ENCODE results near the gene GIGYF2.

Gene GIGYF2

DNA sequence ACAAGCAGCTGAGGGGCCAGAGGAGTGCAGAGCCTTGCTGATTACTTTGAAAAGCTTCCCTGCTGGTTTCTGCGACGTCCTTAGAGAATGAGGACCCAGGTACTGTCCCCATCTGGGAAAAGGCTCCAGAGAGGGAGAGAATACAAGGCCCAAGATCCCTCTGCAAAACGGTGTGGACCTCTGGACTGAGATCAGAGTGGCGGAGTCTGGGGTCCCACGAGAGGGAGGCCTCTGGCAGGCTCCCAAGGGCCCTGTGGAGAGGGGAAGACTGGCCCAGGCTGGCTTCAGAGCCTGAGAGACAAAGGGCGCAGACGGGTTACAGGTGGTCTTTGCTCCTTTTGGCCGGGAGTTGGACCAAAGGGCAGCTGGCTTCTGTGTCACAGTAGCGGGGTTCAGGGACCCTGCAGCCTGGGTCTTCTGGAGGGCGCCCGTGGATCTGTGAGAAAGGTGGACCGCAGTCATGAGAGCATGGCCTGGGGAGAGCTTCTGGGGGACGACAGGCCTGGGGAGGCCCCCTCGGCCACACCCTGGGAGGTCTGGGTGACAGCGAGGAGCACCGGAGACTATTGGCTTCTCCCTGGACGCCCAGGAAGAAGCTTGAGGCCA lies 173.7 kb downstream of the GIGYF2 start:
- DNase-seq: no peak

DNA sequence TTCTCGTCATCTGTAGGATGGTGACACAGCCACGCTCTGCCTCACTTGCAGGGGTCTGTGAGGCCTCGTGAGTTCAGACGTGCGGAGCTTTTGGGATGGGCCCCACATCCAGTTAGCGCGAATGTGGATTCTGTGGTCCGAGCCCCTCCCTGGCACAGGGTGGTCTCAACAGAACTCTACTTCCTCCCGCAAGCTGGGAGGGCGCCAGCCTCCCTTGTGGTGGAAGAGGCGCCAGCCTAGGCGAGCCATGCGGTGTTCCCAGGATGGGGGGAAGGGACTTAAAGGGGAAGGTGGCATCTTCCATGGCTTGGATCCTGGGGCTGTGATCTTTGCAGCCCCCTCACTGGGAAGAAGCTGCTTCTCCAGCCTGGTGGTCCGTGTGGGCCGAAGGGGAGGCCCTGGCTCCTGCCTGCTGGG lies 174.3 kb downstream of the GIGYF2 start:
- no peak for DNase-seq

DNA sequence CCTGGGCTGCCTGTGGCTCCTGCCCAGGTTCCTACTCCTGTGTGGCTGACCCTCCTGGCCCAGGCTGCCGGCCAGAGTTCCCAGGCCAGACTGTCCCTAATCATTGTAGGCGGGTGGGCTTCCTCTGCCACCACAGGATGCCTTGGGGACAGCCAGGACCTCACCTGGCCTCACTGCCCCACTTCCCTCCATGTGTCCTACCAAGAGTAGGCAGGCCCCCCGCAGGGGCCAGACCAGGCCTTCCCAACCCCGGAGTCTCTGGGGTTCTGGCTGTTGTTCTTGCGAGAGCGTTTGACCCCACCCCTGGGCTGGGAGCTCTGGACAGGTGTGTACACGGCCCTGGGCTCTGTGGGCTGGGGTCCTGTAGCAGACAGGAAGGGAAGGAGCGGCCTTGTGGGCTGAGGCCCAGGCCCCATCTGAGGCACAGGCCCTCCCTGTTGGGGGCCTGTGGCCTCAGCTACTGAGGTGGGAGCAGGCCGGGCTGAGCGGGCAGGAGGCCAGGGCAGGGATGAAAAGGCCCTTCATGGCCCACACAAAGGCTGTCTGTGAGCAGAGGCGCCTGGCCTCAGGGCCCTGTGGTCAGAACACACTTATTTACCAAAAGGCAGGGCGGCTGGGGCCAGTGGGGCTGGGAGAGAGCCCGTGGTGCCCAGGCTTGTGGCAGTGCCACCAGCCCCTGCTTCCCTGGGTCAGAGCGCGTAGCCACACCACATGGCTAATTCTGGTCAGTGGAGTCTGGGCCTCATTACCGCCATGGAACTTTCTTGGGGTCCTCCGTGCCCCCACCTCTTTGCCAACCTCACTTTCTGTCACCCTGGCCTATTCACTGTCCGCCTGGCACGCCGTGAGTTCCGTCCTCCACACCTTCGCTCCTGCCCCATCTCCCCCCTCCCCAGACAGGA lies 175.0 kb downstream of the GIGYF2 start:
- no peak for DNase-seq

DNA sequence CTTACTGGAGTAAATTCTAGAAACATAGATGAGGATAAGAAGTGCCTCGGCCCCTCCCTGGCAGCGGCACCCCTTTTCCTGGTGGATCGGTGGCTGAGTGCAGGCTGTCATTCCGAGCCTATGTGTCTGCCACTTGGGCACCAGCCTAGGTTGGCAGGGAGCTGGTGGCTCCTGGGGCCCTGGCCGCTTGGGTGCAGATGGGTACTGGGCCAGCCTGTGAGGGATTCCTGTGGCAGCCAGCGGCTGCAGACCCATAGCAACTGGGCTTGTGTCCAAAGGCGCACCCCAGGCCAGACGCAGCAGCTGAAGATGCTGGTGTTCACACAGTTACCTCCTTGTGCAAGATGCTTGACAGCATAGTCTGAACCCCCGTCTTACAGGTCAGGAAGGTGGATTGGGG lies 175.7 kb downstream of the GIGYF2 start:
- DNase-seq: no peak

DNA sequence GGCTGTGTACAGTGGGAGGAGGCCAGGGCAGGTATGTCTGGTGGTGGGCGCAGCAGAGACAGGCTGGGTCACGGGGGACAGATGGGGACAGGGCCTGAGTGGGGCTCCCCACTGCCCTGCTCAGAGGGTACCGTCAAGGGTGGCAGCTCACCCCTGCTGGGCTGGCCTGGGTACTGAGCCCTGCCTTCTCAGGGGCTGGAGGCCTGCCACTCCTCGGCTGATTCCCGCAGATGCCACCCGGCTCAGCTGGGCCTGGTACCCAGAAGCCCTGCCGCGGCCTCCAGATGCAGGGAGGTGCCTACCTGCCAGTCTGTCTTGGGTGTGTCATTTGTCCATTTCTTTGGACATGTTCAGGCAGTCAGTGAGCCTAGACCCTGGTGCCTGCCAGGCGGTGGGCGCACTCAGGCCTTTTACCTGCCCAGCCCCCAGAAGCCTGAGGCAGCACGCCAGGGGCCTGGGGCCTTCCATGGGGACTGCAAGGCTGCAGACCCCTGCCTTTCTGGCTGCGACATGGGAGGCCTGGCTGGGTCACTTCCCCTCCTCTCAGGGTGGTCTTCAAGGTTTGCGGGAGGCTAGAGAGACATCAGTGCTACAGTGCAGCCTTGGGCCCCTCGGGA lies 176.3 kb downstream of the GIGYF2 start:
- no peak for DNase-seq

DNA sequence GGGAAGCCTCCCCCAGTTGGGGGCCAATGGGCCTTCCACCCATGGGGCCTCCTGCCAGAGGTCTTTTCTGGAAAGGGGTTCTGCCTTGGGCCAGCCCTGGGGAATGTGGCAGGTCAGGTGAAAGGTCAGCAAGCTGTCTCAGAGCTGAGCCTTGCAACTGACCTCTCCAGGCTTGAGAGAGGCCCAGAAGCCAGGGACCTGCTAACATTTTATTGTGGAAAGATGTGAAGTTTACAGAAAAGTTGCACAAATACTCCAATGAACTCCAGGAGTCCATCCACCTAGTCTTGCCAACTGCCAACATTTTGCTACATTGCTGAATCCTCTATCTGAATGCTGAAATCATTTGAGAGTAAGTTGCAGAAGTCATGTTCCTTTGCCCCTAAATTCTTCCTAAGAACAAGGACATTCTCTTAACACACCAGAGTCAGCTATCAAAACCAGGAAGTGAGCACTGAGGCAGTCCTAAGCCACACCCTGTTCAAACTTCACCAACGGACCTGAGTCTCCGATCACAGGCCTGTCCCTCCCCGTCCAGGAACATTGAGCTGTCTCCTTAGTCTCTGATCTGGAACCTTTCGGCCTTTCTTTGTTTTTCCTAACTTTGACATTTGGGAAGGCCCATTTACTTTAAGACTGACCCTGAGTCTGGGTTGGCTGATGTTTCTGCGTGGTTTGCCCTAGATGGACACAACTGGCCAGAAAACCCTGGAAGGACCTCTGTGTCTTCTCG lies 176.9 kb downstream of the GIGYF2 start:
- no peak for DNase-seq

DNA sequence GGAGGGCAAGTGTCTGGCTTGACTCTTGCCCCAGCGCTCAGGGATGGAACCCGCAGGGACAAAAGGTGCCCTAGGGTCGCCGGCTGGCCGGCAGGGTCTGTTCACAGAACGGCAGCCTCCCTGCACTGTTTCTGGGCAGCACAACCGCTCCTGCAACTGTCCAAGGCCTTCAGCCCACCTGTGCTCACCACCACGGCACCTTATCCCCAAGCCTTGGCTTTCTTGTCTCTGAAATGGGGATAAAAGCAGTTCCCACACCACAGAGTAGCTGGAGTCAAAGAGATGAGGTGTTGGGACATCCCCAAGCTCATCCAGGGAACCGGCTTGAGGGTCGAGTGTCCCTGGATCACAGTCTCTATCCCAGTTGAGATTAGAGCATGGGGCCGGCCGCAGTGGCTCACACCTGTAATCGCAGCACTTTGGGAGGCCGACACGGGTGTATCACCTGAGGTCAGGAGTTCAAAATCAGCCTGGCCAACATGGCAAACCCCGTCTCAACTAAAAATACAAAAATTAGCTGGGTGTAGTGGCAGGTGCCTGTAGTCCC lies 177.6 kb downstream of the GIGYF2 start:
- DNase-seq: no peak

DNA sequence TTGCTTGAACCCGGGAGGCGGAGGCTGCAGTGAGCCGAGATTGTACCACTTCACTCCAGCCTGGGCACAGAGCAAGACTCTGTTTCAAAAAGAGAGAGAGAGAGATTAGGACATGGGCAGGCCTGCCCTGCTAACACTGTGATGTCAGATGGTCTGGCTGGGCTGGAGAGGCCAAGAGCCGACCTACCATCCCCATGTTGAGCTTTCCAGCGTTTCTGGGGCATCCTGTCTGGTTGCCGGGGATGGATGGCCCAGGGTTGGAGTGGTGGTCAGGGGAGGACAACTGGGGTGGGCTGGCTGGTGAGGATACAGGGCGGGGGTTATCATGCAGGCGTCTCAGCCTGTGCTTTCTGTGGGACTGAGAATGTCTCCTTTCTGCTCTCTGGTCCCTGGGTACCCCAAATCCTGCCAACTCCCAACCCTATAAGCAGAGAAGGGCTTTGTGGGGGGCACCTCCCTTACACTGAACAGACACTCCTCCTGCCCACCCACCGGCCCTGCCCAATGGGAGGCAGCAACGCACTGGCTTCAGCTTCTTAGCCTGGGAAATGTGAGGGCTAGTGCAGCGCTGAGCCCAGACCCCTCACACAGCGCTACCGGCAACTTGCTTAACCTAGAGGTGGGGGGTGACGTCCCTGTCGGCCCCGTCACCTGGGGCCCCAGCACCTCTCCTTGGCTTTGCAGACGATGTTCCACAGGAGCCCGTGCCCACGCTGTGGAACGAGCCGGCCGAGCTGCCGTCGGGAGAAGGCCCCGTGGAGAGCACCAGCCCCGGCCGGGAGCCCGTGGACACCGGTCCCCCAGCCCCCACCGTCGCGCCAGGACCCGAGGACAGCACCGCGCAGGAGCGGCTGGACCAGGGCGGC lies 178.4 kb downstream of the GIGYF2 start:
- no peak for DNase-seq

DNA sequence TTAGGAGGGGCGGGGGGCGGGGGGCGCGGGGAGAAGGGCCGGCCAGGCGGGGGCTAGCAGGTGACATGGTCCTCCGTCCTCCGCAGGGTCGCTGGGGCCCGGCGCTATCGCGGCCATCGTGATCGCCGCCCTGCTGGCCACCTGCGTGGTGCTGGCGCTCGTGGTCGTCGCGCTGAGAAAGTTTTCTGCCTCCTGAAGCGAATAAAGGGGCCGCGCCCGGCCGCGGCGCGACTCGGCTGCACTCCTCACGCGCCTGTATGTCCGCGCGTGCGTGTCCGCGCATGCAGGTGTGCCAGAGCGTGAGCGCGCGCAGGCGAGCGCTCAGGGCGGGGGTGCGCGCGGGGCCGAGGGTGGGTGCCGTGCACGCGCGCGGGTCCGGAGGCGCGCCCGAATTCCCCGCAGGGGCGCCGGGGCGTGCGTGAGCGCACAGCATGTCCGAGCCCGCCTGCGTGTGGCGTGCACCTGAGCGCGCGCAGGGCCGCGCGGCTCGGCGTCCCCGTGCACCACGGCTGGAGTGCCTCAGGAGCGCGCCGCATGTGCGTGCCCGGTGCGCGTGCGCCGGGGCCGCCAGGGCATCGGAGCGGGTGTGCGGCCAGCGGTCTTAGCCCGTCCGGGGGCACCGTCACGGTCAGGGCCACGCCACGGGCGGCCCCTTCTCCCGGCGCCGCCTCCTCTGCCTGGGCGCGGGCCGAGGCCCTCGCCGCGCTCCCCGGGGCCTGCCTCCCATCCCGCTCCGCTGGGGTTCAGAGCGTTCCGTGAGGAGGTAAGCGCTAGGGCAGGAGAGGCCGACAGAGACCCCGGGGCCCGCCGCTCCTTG lies 179.2 kb downstream of the GIGYF2 start:
- no peak for DNase-seq

DNA sequence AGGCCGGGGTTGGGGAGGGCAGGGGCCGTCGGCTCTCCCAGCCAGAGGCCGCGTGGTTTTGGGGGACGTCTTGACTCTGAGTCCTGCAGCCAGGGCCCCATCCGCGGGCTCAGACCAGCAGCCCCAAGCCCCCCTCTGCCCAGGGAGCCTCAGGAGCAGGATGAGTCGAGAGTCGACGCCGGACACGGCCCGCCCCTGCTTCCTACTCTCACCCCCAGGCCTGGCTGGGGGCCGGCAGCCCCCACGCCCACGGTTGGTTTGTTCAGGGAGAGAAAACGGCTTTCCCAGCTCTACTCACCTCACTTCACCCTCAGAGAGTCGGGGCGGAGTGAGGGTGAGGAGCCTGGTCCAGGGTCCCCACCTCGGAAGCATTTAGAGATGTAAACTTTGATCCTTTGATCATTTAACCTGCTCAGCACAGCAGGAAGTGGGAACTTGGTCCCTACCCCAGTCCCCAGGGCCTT lies 179.9 kb downstream of the GIGYF2 start:
- no peak for DNase-seq

DNA sequence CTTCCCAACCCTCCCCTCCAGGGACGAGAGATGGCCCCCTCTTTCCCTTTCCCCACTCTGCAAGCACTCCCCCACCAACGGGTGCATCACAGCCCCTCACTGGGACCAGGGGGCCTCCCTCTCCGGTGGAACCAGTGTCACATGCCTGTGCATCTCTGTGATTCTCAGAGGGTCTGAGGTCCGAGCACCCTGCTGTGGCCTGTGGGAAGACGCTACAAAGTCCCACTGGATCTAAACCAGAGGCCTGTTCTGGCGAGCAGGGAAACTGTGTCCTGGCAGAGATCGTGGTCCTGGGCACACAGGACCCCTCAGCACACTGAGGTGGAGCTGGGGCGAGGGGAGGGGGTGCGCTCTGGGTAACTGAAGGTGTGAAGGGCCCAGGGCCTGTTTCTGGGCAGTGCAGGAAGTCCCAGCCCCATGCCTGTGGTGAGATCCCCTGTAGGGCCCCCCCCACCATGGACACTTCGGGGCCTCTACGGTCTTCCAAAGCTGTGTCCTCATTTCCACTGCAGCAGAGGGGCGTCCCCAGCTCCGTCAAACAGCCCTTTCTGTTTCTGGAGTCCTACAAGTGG lies 180.9 kb downstream of the GIGYF2 start:
- no peak for DNase-seq

DNA sequence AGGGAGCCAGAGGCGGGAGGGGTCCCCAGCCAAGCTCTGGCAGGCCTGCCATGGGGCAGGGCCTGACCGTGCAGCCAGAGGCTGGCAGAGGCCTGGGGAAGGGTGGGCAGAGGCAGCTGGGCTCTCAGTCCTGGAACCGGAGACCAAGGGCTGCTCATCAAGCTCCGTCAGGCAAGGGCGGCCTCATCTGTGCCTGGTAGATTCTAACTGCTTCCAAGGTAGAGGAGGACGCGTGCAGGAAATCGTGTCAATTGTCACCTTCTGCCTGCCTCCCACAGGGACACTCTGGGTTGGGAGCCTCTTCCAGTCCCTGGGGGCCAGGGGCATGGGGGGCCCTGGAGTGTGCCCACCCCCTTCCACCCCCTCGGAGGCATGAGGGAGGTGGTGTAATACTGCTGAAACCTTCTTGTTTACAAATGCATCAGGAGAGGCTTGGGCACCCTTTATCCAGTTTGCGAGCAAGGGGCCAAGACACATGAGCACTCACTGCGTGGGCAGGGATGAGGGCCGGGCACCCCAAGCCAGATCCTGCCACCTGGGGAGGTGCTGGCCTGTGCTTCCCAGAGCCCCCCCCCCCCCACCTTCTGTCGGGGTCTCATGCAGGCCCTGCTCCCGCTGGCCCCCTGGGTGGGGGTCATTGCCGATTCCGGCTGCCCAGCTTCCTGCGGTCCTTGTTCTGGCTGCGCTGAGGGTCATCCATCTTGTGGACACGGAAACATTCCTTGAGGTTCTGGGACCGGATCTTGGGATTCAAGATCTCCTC lies 181.9 kb downstream of the GIGYF2 start:
- no peak for DNase-seq

DNA sequence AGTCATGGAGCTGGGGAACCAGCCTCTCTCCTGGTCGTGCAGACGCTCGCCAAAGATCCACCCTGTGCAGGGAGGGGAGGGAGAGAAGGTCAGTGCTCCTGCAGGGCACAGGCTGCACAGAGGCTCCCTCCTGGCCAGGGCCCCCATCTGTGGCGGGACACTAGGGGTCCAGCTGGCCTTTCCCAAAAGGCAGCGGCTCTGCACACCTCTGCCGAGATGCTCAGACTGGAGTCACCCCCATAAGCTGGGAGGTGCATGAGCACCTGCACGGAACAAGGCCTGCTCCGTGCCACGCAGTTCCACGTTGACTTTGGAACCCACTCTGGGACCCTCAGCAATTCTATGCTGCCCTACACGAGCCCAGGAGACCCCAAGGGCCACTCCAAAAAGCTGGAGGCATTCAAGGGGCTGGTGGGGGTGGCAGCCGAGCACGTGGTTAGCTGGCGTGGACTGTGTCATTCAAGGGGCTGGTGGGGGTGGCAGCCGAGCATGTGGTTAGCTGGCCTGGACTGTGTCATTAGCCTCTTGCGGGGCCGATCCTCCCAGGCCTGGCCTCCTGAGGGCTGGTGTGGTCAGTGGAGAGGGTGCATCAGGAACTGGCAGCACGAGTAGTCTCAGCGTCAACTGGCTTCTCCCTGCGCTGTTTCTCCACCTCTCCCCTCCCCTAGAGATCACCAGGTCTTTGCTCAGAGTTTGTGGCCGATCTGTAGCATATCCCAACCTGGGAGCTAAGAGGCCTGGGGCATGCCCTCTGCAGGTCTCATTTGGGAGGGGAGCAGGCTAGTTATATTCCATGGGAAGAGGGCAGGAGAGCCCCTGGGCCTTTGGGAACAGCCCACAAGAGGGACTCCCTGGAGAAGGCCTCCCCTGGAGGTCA lies 182.7 kb downstream of the GIGYF2 start:
- DNase-seq: no peak

DNA sequence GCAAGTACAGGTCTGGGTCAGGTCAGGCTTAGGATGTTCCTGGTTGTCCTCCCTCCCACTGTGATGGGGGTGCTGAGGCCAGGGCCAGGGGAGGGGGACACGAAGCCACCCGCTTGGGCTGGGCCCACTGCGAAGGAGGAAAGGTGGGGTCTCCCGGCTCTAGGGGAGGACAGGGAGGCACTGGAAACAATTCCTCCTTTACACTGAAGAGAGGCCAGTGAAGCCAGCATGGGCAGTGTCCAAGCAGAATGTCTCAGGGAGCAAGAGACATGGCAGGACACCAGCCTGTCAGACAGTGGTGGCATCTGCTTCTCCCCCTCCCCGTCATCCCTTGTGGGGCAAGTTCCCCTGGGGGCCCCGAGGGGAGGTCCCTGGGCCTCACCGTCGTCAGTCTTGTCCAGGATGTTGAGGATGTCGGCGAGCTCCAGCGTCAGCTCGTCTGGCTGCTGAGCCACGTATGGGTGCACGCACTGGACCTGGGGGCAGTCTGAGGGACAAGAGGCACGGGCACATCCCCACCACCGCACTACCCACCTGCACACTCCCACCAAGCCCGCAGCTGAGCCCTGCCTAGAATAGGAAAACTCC lies 183.7 kb downstream of the GIGYF2 start:
- no peak for DNase-seq

DNA sequence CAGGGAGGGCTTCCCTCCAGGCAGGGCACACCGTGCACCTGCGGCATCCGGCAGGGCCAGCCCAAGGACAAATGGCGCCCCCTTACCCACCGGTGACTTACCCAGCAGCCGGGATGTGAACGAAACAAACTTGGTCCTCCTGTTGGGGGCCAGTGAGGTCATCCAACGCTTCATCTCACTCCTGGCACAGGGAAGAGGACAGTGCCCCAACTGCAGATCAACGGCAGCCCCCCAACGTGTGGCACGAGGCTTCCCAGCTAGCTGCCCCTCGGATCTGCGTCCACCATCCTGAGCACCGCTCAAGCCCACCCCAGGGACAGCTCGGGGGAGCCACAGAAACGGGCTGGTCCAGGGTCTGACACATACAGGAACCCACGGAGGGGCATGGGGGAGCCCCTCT lies 185.0 kb downstream of the GIGYF2 start:
- no peak for DNase-seq

DNA sequence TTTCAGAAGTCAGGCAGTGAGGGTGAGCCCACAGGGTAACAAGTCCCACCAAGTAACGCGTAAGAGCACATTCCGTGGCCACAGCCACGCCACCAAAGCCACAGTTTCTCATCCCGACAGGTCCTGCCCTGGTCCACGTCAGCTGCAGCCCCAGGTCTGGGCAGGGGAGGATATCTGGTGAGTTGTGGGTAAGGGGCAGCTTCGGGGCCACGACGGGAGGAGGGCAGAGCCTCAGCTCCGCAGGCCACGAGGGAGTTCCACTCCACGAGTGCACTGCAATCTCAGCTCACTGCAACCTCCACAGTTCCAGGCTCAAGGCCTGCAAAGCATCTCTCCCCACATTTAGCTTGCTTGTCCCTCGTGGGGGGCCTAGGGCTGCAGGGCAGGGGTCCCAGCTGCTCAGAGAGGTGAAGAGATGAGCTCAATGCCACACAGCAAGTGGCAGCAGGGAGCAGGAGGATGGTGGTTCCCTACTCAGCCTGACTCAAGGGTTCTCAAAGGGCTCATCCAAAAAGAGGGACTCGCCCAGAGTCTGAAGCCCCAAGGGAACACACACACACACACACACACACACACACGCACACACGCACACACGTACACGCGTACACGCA lies 185.5 kb downstream of the GIGYF2 start:
- DNase-seq: no peak

DNA sequence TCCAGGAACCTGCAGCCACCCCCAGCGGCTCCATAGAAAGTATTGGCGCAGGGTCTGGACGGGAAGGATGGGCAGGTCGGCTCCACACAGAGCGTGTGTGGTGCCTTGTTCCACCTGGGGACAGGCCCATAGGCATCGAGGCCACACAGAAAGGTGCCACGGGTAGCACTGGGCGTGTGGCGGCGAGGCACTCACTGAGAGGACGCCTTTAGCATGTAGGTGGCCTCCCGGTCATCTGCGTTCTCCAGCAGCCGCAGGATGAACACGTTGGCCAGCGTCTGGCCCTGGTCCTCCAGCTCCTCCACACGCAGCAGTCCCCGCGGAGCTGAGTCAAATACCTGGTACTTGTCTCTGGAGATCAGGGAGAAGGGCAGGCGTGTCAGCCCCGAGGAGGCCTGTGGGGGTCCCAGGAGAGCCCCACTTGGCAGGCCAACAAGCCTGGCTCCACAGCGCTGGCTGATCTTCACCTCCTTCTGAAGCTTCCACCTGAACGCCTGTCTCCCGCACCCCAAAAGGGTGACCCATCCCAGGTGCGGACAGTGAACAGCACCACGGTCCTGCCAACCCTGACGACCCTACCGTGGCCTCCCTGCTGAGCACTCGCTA lies 186.1 kb downstream of the GIGYF2 start:
- DNase-seq: no peak
